C1 segment of cervical spinal cord (tissue), 14 donors: ENCODE measurements around the gene HRG.
"Not testable (repeated sequence)": the region's sequence is repeated elsewhere in the genome, so short reads cannot be mapped to it uniquely, and the experiment has no call there.

Experiments used
- DNase-seq, 14 donors: peaks; one replicate each; lab custom pipeline; 2025; lab: John Stamatoyannopoulos, UW

HRG gene

DNA sequence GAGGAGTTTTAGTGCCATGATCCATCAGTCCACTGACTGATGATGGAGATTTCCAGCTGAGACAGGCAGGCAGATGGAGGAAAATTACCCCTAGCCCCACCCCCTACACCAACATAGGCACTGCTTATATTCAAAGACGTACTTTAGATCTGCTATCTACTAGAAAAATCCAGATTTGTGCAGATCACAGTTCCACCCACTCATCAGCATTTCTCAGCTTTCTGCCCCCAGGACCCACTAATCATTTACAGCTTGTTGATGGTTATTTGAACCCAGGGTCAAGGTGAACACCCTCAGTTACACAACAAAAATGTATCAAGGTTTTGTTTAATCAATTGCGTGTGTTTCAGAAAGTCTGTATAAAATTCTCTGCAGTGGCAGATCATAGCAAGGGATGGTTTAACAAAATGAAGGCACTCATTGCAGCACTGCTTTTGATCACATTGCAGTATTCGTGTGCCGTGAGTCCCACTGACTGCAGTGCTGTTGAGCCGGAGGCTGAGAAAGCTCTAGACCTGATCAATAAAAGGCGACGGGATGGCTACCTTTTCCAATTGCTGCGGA is at the start of gene HRG:
Gene HRG (plus strand): TSS at position 390 of the 564 bp plus-strand sequence. CDS start 18 bp downstream, at position 408.
- no peak for DNase-seq

- DNase-seq = no peak
Observed at GRCh38 chr3:186616299-186616617, 49.6 kb upstream of the HRG start.

- DNase-seq = peak in 13 of 14 donors; percentile 7 to 73 (median 36)
Observed at GRCh38 chr3:186617036-186617946, 48.5 kb upstream of the HRG start.

- no peak for DNase-seq
Observed at GRCh38 chr3:186618318-186618938, 47.4 kb upstream of the HRG start.

- DNase-seq = no peak
Observed at GRCh38 chr3:186619787-186620212, 46.0 kb upstream of the HRG start.

DNA sequence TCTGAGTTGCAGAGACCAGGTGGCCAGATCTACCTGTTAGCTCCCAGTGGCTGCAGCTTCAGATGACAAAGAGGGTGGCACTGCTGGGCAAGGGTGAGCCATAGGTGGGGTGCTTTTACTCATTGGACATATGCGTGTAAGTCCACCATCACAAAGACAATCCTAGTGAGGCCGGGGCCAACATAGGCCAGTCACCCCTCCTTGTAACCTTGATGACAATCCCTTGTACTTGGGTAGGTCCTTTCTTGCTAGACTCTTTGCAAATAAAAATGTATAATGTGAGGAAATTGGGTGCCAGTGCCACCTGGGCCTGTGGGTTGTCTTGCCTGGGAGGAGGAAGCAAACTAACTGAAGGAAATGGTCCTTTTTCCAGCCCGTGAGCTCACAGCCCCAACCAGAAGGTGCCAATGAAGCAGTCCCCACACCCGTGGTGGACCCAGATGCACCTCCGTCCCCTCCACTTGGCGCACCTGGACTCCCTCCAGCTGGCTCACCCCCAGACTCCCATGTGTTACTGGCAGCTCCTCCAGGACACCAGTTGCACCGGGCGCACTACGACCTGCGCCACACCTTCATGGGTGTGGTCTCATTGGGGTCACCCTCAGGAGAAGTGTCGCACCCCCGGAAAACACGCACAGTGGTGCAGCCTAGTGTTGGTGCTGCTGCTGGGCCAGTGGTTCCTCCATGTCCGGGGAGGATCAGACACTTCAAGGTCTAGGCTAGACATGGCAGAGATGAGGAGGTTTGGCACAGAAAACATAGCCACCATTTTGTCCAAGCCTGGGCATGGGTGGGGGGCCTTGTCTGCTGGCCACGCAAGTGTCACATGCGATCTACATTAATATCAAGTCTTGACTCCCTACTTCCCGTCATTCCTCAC is 45.4 kb upstream of the HRG start:
- DNase-seq = no peak

- DNase-seq = no peak
Observed at GRCh38 chr3:186621894-186622650, 43.7 kb upstream of the HRG start.

DNA sequence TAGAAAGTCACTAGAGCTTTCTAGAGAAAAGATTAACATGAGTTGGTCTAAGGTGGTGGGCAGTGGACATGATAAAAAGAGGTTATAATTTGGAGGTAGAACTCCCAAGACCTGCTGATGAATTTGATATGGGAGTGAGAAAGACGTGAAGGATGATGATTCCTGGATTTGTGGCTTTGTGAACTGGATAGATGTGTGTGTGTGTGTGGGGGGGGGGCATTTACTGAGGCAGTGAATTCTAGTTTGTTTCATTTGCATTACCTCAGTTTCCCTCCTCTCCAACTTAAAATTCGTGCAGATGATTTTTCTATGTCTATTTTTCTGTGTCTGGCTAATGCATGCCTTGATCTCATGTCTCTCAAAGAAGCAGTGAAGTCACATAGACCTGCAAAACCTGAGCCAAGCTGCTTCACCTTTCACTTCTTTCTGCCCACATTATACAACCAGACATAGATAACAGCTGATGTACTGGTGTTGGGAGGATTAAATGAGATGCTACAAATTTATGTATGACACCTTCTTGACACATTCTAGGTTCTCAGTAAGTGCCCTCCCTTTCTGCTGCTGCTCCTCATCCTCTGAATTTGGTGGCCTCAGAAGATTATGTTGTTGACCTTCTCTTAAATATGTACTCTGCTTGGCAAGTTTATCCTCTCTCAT is 43.0 kb upstream of the HRG start:
- no peak for DNase-seq

GRCh38 chr3:186624598-186624997 is 41.2 kb upstream of the HRG start:
- no peak for DNase-seq

GRCh38 chr3:186625600-186626042 is 40.2 kb upstream of the HRG start:
- DNase-seq = no peak

- no peak for DNase-seq
Observed at GRCh38 chr3:186626254-186626847, 39.5 kb upstream of the HRG start.

DNA sequence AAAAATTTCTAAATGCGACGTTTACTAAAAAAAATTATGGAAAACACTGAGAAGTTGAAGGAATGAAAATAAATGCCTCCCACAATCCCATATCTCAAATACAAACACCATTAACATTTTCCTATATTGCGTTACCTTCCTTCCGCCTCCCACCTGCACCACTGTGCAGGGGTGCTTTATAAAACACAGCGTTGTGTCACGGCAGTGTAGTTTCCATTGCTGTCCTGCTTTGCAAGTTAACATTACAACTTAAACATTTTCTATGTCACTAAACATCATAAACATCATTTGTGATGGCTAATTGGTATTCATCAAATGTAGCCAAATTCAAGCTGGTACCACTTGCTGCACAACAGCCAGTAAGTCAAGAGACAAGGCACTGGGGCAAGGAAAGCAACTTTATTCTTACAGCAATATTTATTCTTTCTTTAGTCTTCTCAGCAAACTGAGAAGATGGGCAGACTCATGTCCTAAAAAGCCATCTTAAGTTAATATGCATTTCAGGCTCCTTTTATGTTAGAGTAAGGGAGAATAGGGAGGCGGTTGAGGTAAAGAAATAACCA is 37.9 kb upstream of the HRG start:
- no peak for DNase-seq

DNA sequence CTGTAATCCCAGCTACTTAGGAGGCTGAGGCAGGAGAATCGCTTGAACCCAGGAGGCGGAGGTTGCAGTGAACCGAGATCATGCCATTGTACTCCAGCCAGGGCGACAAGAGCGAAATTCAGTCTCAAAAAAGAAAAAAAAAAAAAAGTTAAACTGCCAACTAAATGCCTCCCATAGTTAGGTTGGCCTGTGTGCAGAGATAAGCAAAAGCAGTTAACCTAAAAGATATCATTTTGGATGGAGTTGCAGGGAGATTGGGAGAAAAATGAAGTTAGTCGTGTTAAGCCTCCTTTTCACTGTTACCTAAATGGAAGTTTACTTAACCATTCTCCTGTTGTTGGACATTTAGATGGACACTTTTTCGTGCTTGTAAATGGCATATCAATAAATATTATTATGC is 37.1 kb upstream of the HRG start:
- no peak for DNase-seq

- no peak for DNase-seq
Observed at GRCh38 chr3:186630950-186631641, 34.7 kb upstream of the HRG start.

DNA sequence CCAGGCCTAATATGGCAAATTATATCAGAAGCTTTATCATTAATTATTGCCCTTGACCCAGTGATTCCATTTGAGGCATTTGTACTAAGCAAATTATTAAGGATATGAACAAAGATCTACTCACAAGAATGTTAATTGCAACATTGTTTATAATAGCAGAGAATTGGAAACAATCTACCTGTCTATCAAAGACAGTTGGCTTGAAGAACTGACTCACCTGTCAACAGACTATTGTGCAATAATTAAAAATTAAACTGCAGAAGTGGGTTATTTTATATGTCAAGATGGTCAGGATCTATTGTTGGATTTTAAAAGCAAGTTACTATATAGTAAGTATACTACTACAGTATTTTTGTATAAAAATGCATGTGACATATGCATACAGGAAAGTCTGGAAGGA is 32.3 kb upstream of the HRG start:
- DNase-seq = no peak

DNA sequence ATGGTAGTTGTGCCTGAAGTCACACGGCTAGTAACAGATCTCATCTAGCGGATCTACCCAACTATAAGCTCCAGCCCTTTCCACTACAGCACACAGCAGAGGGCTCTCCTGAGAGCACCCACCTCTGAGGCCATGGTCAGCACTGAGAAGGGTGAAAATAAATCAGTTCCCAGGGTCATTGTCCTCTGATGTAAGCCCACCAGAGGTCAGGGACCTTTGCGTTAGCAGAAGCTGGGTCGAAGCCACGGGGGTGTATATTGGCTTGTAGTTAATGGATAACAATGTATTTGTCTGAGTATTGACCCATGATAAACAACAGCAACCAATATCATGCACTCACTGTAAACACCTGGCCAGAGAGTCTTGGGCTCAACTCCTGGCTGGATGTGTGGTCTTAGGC is 31.6 kb upstream of the HRG start:
- DNase-seq = not testable (repeated sequence)

DNA sequence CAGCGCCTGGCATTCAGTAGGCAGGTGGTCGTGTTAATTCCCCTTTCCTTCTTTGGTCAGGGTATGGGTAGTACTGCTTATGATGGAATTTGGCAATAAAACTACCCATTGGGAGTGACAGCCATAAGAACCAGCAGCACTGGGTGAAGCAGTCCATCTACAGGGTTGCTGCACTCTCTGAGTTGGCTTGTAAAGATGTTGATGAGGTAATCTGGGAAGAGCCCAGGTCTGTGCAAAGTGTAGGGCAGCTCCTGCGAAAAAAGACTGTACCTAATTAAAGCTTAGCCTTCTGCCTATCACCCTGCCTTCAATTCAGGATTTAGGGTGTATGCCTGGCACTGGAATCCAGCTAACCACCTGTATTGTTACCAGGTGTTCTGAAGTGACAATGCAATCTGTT is 30.3 kb upstream of the HRG start:
- DNase-seq = no peak

DNA sequence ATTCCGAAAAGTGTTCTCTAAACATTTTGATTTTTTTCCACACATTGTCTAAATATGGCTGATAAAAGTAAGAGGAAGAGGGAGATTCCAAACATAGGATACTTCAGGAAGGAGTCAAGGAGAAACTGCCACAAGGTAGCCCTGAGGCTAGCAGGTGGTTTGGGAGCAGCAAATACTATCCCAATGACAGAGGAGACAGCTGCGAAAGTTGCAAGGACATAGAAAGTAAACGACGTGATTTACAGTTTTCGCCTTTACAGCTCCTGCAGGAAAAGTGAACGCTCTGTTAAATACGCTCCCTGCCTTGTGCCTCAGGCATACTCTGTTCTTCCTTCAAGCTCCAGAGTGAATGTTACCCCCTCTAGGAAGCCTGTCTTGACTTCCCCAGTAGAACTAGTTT is 29.3 kb upstream of the HRG start:
- no peak for DNase-seq

- DNase-seq = no peak
Observed at GRCh38 chr3:186637686-186638085, 28.1 kb upstream of the HRG start.
